SU-DHL-6 (cell line): ENCODE results near the gene NELFB.
A peak's percentile ranks its signal among the peaks of the same experiment; 100 is the strongest.

Source experiments
- H2AFZ ChIP-seq: fragments of 200-600 bp; sonication (generic); 2 replicates; pipeline ENCODE4 v1.6.1; 2014; ENCODE audit warnings: low read depth, mild to moderate bottlenecking, moderate library complexity, mixed read lengths, antibody characterized with exemption, low read length; ENCODE audit not compliant: severe bottlenecking
- H3F3A ChIP-seq: fragments of 200-600 bp; shearing (Covaris generic); 2 replicates; pipeline ENCODE4 v1.6.0; 2016; ENCODE audit warnings: antibody characterized with exemption, mild to moderate bottlenecking; ENCODE audit not compliant: insufficient read depth
- H3K27ac ChIP-seq: fragments of 200-600 bp; sonication (generic); 2 replicates; pipeline ENCODE4 v1.5.1; 2016; ENCODE audit warnings: low read depth, mild to moderate bottlenecking, low read length, moderate library complexity, mixed read lengths
- H3K27me3 ChIP-seq: fragments of 200-600 bp; sonication (generic), shearing (Covaris generic); 2 replicates; pipeline ENCODE4 v1.6.0; 2014; ENCODE audit warnings: mild to moderate bottlenecking, low read length
- H3K36me3 ChIP-seq: fragments of 200-600 bp; sonication (generic); 2 replicates; pipeline ENCODE4 v1.6.1; 2014; ENCODE audit warnings: mild to moderate bottlenecking, low read length, mixed read lengths
- H3K4me2 ChIP-seq: fragments of 300-600, 200-600 bp; shearing (Covaris generic), sonication (generic); 2 replicates; pipeline ENCODE4 v1.6.0; 2014; ENCODE audit warnings: low read length, low read depth, mild to moderate bottlenecking; ENCODE audit not compliant: poor library complexity, severe bottlenecking
- H3K4me3 ChIP-seq: fragments of 200-600 bp; sonication (generic); 2 replicates; pipeline ENCODE4 v1.5.1; 2014; ENCODE audit warnings: antibody characterized with exemption, low read length, mild to moderate bottlenecking, mixed read lengths; ENCODE audit not compliant: insufficient read depth, poor library complexity, severe bottlenecking
- H3K79me2 ChIP-seq: fragments of 200-600 bp; sonication (generic); 2 replicates; pipeline ENCODE4 v1.6.1; 2014; ENCODE audit warnings: mild to moderate bottlenecking, low read length, moderate library complexity; ENCODE audit not compliant: insufficient read depth
- H3K9ac ChIP-seq: fragments of 200-600 bp; sonication (generic); 2 replicates; pipeline ENCODE4 v1.7.0; 2014; ENCODE audit warnings: mild to moderate bottlenecking, low read length
- H3K9me2 ChIP-seq: fragments of 200-600 bp; sonication (generic); replicated peaks from 2 replicates; pipeline ENCODE4 v1.6.1; 2014; ENCODE audit warnings: low read length; ENCODE audit not compliant: insufficient read depth
- H3K9me3 ChIP-seq: fragments of 200-600 bp; sonication (generic); 2 replicates; pipeline ENCODE4 v1.6.1; 2014; ENCODE audit warnings: low read length, mixed read lengths; ENCODE audit not compliant: insufficient read depth
- H4K20me1 ChIP-seq: fragments of 200-600 bp; sonication (generic); 2 replicates; pipeline ENCODE4 v1.6.1; 2014; ENCODE audit warnings: low read depth, mild to moderate bottlenecking, antibody characterized with exemption, low read length, moderate library complexity, mixed read lengths
- CTCF ChIP-seq: fragments of 200-600 bp; sonication (generic); IDR thresholded peaks from one replicate; pipeline ENCODE4 v1.5.1; 2017; ENCODE audit warnings: antibody characterized with exemption, mild to moderate bottlenecking, low read length, moderate library complexity; ENCODE audit not compliant: insufficient read depth, poor library complexity, severe bottlenecking
- EZH2phosphoT487 ChIP-seq: fragments of 200-600 bp; sonication (generic), shearing (Covaris generic); conservative IDR thresholded peaks from 2 replicates; pipeline ENCODE4 v1.6.1; 2018; ENCODE audit warnings: mild to moderate bottlenecking, antibody characterized with exemption, low read length, moderate library complexity, mixed read lengths

NELFB gene

DNA sequence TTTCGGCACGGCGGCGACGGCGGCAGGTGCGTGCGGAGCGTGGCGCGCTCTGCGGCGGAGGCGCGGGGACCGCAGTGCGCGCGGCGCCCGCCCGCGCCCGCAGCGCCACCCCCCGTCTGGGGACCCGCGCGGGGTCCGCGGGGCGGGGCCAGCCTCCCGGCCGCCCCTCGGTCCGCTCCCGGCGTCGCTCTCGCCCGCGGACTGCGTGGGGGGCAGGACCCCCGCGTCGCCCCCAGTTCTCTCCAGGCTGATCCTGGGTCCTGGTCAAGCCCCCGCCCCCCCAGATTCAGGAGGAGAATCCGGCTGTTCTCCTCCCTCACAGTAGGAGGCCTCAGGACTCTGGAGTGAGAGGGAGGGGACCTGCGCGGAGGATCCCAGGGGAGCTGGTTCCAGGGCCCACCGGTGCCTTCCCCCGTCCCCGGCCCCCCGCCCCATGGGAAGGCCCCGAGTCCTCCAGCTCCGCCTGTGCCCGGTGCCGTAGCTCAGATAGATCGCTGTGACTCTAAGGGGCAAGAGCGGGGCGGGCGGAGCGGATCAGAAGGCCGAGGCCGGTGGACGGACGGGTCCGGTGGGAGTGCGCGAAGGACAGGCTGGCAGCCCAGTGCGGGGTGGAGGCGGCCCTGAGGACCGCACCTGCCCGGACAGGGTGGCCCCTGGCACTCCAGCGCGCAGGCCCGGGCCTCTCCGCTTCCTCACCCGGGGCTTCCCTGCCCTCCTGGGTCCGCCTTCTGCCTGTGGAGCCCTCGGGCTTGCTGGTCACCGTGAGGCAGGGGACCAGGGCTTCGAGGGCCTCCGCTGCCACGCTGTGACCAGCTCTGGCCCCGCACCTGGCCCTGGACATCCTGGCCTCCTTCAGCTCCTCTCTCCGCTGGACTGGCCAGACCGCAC lies 32.7 kb upstream of the NELFB start, which contains the start of gene RNF208:
RNF208 (minus strand) TSS at position 51 of the 888 bp plus-strand sequence. CDS start 1,028 bp downstream, outside the sequence.
- Histone ChIP-seq H3K27ac (0 out of 2 replicates have a peak within 1 kb of the TSS, but pooled peaks have one; percentile 4), H3K36me3 (no peaks in the 10 kb centered on the region), H3K9ac (peak within 1 kb of the TSS; percentile 97), H3K9me3 (no peaks in the 10 kb centered on the region), H3K79me2 (no peaks in the 10 kb centered on the region), H3K4me2 (peak within 1 kb of the TSS; percentile 71), H2AFZ (no peak within 1 kb of the TSS), H3F3A (no peaks in the 10 kb centered on the region), H4K20me1 (no peaks in the 10 kb centered on the region), H3K27me3 (no peaks in the 10 kb centered on the region), H3K4me3 (peak within 1 kb of the TSS; percentile 87), H3K9me2 (no peaks in the 10 kb centered on the region)
- TF ChIP-seq CTCF: no peak
- TF ChIP-seq EZH2phosphoT487: no peak

- Histone ChIP-seq H3K79me2 (no peaks in the 10 kb centered on the region), H3K27me3 (no peaks in the 10 kb centered on the region), H3K9ac (peak overlapping the region; percentile 97), H3F3A (no peaks in the 10 kb centered on the region), H3K4me3 (peak overlapping the region; percentile 87), H3K27ac (peak overlapping the region; percentile 51), H3K36me3 (no peaks in the 10 kb centered on the region), H2AFZ (peak overlapping the region; percentile 87), H4K20me1 (no peaks in the 10 kb centered on the region), H3K9me2 (no peaks in the 10 kb centered on the region), H3K4me2 (peak overlapping the region; percentile 71), H3K9me3 (no peaks in the 10 kb centered on the region)
- TF ChIP-seq EZH2phosphoT487: no peak
- TF ChIP-seq CTCF: no peak
Measured at GRCh38 chr9:137223078-137223970, 31.8 kb upstream of the NELFB start.

DNA sequence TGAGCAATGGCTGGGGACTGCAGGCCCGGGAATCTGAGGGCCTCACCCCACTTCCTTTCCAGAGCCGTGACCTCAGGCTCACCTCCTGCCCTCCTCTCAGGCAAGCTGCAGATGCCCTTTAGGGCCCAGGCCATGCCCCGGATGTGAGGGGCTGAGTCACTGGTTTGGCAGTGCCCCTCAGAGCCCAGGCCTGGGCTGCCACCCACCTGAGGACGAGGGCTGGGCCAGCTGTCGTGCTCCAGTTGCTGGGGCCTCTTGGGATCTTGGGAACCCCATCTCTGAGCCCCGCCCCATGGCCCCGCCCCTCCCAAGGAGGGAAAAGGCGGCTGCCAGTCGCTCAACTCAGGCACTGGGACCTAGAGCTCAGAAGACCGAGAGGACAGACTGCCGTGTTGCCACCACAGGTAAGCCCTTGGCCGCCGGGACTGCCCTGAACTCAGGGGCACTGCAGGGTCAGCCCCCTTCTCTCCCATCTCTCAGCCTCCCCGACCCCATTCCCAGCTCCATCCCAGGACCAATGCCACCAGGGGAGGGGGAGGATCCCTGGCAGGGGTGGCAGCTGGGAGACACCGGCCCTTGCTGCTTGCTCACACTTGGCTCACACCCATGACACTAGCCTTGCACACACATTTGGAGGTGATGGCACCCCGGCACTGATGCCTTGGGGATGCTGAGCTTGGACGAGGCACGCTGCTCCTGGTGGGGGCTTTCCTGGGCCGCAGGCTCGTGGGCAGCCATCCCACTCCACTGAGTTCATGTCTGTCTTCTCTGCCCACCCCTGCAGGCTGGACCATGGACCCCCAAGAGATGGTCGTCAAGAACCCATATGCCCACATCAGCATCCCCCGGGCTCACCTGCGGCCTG lies 30.1 kb upstream of the NELFB start, which contains the start of gene CYSRT1:
CYSRT1 (plus strand) TSS at position 345 of the 865 bp plus-strand sequence; CDS start at position 793, 448 bp downstream.
- TF ChIP-seq CTCF: no peak
- Histone ChIP-seq H3F3A (no peaks in the 10 kb centered on the region), H3K4me2 (peak within 1 kb of the TSS; percentile 71), H4K20me1 (no peaks in the 10 kb centered on the region), H3K9ac (peak within 1 kb of the TSS; percentile 97), H3K27me3 (no peaks in the 10 kb centered on the region), H3K36me3 (no peaks in the 10 kb centered on the region), H3K9me3 (no peaks in the 10 kb centered on the region), H3K27ac (peak within 1 kb of the TSS; percentile 51), H3K9me2 (no peaks in the 10 kb centered on the region), H3K79me2 (no peaks in the 10 kb centered on the region), H2AFZ (no peak within 1 kb of the TSS), H3K4me3 (peak within 1 kb of the TSS; percentile 87)
